HG03378 (cell line): ENCODE data around the gene ELOVL4.

Source experiments
- ATAC-seq: cut with Tn5 transposase; IDR thresholded peaks from one replicate; pipeline ENCODE4 v1.9.1; 2021; ENCODE audit warnings: mild to moderate bottlenecking, moderate library complexity; ENCODE audit not compliant: unreplicated experiment

Gene ELOVL4

DNA sequence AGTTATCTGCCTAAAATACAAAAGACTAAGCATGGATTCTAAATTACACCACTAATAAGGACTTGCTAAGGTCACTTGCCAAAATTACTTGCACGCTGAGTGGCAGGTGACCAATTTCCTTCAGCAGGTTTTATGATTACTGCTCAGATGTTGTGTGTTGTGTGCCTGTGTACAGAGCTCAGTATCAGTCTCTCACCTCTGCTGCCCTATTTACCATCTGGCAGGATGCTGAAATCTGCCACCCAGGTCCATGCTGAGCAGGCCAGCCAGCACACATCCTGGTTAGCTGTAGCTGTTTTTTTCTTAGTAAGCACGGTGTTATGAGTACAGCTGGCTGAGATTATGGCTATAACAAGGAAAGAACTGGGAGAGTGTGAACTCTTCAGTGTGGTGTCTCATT lies 34.0 kb downstream of the ELOVL4 start:
- no peak for ATAC-seq

DNA sequence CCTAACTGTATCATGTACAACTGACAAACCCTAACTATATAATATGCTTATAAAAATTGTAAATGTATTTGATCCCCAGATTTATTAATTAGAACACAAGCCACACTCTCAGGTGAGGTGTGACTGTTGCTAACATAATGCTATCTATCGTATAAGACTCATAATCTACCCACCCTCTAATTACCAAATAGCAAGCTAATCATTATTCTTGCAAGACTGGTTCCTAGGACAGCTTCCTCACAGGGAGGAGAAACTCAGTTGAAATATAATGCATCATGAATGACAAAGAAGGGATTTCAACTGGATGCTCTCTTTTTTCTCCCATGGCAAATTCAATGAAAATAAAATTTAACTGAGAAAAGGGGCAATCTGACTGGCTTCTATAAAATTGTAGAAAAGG lies 35.4 kb downstream of the ELOVL4 start:
- ATAC-seq: no peak

DNA sequence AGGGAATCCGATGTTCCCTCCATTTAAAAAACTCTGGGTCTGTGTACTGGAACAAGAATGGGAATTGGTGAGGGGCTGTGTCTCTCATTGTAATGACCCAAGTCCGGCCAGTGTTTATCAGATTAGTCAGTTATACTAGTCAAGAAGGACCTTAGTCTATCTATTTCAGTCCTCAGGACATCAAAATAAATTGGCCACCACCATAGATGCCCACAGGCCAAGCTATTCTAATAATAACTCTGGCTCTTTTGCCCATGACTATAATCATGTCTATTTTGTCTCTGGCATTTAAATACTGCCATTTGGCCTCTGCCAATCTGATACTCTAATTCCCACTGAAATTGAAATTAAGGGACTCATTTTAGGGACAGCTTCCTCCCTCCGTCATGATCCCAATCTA lies 37.8 kb downstream of the ELOVL4 start:
- ATAC-seq: no peak

DNA sequence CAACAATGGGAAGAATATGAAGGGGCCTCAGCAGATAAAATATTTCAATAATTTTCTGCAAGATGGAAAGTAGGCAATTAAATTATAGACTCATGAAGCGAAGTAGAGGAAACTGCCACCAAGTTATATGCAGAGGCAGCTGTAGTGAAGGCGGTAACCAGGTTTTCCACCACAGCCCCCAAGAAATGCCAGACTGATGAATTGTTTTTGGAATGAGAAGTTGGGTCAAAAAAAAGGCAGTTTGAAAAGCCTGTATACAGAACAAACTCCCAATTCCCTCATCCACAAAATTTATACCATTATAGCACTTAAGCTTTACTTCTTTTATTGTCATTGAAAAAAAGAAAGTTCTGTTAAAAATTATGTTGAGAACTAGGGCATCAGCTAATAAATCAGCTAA lies 45.3 kb downstream of the ELOVL4 start:
- no peak for ATAC-seq

DNA sequence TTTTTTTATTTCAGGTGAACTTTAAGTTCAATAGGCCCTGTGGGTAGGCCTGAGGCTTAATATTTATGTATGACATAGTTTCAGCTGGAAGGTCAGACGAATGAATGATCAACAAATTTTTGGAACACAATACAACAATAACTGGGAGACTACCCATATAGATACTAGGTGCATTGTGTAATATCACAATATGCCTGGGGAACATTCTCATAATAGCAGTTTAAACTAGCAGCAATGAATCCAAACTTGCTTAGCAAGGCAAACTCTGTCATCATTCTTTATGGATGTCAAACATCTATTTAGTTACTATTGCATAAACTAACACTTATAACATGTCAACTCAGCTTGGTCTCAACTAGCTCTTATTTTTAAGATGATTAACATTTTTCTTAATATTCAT lies 49.3 kb downstream of the ELOVL4 start:
- ATAC-seq: no peak

DNA sequence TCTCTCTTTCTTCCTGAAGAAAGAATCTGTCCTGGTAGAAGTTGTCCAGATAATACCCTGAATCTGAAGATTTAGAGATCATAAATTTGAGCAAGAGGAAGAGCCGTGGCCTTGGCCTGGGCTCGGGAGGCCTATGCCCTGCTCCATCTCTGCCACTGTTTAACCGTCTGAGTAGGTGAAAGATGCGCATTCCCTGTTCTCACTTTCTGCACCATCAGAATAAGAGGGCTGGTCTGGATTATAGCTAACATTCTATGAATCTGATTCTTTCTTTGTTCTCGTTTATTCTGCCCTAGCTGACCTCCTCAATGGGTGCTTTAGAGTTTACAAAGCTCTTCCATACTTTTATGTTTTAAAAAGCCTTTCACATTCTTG lies 51.3 kb downstream of the ELOVL4 start:
- ATAC-seq: no peak

DNA sequence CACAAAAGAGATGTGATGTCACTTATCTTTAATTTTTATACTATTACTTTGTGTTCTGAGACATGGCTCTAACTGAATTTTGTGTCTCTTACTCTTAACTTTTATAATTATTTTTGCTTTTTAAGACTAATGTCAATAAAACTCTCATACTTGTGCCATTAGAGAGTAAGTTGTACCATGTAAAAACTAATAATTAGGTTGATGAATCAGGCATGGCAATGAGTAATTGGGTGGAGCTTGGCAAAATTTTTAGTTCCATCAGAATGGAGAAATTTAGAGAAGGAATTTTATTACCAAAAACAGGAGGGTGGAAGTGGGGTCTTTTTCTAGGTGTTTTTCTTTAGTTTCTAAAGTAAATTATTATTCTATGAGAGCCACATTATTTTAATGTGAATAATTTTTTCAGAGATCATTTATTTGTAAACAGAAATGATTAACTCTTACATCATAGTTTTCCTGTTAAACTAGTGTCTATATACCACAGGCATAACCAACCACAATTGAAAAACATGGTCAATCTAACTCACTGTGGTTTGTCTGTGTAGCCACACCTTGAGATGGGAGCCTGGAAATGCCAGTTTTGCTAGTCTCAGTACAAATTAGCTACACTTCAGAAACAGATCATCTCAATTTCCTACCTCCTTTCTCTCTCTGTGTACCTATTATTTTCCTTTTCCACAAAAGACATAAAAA lies 51.8 kb downstream of the ELOVL4 start:
- no peak for ATAC-seq

DNA sequence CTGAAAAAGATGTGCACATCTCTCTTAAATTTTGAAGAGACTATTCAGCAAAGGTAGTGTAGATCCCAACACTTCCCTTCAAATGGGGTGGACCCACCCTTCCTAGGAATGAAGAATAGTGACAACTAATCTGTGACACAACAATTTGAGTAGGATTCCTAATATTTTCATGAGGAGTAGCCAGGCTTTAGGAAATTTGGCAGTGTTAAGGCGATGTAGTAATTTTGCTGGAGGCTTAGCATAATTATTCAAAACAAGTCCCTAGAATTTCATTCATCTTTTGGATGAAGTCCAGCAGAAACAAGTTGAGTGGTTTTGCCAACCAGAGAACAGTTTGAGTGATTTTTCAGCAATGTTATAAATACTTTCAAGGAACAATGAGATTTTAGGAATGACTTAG lies 52.4 kb downstream of the ELOVL4 start:
- no peak for ATAC-seq

DNA sequence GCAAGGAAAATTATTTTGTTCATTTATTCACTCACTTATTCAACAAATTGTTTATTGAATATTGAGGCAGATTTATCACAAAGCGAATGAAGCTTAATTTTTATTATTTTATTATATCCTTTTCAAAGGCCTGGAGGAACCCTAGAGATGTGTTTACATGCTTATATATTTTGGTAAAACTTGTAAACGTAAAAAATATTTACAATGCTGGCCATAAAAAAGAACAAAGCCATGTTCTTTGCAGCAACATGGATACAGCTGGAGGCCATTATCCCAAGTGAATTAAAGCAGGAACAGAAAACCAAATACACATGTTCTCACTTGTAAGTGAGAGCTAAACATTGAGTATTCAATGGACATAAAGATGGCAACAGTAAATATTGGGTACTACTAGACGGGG lies 58.8 kb downstream of the ELOVL4 start:
- ATAC-seq: no peak

DNA sequence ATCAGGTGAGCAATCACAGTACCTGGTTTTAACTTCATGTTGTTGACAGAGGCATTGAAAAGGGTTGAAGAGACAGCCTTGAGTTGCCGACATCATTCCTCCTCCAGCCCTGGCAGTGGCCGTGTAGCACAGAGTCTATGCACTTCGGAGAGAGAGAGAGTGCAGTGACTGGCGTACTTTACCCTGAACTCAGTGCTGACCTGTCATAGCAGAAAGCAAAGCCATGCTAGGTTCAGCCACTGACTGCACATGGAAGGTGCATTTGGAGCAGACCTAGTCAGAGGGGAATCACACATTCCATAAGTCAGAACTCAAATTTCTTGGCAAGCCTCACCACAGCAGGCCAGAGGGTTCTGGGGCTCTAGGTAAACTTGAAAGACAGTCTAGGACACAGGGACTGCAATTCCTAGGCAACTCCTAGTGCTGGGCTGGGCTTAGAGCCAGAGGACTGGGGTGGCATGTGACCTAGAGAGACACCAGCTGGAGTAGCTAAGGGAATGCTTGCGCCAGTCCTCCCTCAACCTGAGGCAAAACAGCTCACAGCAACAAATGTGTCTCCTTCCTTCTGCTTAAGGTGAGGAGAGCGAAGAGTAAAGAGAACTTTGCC lies 69.1 kb downstream of the ELOVL4 start:
- no peak for ATAC-seq

DNA sequence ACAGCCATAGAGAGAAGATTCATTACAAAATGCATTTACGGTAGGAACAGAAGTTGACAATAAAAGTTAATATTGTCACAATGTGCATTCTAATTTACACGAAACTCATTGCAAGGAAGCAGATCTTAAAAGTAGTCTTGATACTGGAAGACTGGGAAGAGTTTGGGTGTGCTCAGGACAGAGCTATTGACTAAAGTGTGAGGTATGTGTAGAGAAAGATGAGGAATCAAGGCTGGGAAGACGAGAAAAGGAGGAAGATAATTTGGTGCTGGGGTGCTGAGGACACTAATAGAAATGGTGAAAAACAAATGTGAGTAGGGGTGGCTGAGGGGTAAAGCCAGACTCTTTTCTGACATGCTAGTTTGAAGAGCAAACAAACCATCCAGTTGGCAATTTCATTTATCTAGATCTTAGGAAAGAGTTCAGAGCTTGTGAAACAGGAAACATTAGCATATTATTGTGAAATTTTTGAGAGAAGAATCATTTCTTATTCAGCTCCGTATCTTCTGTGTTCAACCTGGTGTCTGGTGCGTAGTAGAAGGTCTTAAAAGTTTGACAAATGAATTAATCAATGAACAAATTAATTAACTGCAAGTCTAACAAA lies 72.7 kb downstream of the ELOVL4 start:
- ATAC-seq: no peak

DNA sequence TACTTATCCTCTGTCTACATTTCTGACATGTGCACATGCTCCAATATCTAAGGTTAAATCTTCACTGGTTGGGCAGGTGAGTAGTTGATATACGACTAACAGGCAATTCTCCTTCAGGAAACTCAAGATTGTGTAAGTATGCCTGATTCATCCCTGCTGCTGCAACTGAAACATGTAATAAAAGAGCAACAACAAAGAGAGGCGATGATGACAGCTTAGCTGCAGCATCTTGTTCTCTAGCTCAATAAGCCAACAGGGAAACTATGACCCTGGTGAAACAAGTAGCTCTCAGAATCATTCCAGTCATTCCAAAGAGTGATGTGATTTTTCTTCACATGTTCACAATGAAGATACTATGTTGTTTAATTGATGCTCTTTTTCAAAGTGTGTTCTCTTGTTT lies 74.4 kb downstream of the ELOVL4 start:
- no peak for ATAC-seq

DNA sequence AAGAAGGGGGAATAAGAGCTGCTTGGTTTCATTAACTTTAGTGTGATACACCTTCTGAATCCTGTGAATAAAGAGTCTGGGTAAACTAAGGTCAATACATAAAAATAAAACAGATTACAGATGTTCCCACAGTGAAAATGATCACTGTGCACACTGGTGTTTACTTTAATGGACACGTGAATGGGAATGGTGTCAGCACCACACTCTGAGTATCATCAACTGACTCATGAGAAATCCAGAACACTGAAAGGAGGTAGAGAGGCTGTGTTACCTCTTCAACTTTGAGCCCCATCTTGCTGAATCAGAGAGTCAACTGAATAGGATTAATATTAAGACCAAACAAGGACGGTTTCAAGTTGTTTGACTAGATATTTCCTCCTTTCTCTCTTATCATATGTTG lies 75.0 kb downstream of the ELOVL4 start:
- ATAC-seq: no peak

DNA sequence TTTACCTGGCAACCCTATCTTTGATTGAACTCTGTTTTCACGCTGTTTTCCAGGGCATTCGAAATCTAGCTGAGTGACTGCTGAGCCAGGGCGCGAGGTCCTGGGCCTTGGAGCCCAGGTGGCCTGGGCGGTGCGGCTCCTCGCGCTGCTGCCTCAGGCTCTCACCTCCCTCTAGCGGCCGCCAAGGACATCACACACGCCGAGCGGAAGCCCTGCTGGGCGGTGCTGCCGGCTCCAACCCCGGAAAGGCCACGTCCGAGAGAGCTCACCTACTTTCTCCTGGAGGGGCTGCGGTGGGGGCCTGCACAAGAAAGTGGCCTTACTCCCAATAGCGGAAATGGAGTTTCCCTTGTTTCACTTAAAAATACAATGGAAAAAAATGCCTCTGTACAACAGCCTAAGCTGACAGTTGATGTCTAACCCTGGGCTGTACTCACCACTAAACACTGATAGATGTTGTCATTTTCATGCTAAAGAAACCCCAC lies 77.7 kb downstream of the ELOVL4 start:
- ATAC-seq: peak; percentile 99

DNA sequence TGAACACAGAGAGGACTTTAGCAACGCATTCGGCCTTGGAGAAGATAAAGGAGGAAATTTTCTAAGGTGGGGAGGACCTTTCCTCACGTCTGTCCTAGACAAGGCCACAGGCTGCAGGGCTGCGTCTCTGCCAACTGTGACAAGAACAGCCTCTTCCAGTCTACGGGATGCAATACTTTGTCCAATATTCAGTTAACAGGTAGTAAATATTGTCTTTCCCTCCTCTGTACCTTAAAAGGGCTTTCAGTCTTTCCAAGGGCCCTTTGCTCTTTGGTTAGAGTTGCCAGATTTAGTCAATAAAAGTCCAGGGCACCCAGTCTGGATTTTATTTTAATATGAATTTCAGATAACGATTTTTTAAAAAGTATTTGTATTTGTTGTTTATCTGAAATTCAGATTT lies 78.2 kb downstream of the ELOVL4 start:
- ATAC-seq: no peak

DNA sequence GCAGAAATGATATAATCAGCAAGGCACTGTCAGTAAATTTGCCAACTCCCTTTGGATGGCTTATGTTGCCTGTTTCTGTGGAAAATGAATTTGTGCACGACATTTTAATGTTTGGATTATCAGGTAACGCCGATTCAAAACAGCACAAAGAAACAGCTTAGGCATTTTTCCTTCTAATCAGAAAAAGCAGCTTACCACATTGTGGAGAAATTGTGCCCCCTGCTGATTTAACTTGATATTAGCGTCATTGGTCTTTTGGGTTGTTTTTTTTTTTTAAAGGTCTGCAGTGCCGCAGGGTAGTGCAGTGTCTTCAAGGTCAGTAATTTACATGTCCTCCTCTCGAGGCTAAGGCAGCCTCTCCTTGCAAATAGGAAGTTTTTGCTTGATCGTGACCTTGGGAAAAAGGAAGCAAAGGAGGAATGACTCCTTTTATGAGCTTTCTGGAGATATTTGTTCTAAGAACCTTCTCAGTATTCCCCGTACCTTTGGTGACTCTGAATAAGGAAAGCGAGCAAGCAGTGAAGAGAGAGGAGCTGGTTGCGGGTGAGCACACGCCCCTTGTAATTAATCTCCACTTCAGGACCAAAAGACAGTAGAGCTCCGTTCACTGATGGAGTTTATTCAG lies 79.1 kb downstream of the ELOVL4 start:
- peak; percentile 43 for ATAC-seq
